ENCODE measurements around the gene NFAT5.

Gene NFAT5

GRCh38 chr16:69741951-69742904 lies 176.5 kb downstream of the NFAT5 start:
- TF ChIP-seq CTCF (IDR thresholded peaks at IDR 0.05; ENCODE audit: borderline replicate concordance, control extremely low read depth, extremely low read depth, insufficient read depth, missing control alignments), result no peak
- in situ Hi-C loops (cut with MboI; ENCODE audit: low sequenced_read_pairs, unreplicated experiment), result no loop called here
- no peak for DNase-seq (ENCODE audit: low spot score)

GRCh38 chr16:69744363-69745231 lies 178.8 kb downstream of the NFAT5 start:
- in situ Hi-C loops (cut with MboI; ENCODE audit: low sequenced_read_pairs, unreplicated experiment), result no loop called here
- TF ChIP-seq CTCF (IDR thresholded peaks at IDR 0.05; ENCODE audit: borderline replicate concordance, control extremely low read depth, extremely low read depth, insufficient read depth, missing control alignments), result no peak
- DNase-seq (ENCODE audit: low spot score), result no peak

GRCh38 chr16:69745232-69745612 lies 179.5 kb downstream of the NFAT5 start:
- in situ Hi-C loops (cut with MboI; ENCODE audit: low sequenced_read_pairs, unreplicated experiment), result no loop called here
- no peak for TF ChIP-seq CTCF (IDR thresholded peaks at IDR 0.05; ENCODE audit: borderline replicate concordance, control extremely low read depth, extremely low read depth, insufficient read depth, missing control alignments)
- DNase-seq (ENCODE audit: low spot score), result no peak

GRCh38 chr16:69745959-69746358 lies 180.2 kb downstream of the NFAT5 start:
- no peak for DNase-seq (ENCODE audit: low spot score)
- in situ Hi-C loops (cut with MboI; ENCODE audit: low sequenced_read_pairs, unreplicated experiment), result no loop called here
- TF ChIP-seq CTCF (IDR thresholded peaks at IDR 0.05; ENCODE audit: borderline replicate concordance, control extremely low read depth, extremely low read depth, insufficient read depth, missing control alignments), result no peak

- no peak for DNase-seq (ENCODE audit: low spot score)
- in situ Hi-C loops (cut with MboI; ENCODE audit: low sequenced_read_pairs, unreplicated experiment), result no loop called here
- no peak for TF ChIP-seq CTCF (IDR thresholded peaks at IDR 0.05; ENCODE audit: borderline replicate concordance, control extremely low read depth, extremely low read depth, insufficient read depth, missing control alignments)
Measured at GRCh38 chr16:69747115-69747514, 181.3 kb downstream of the NFAT5 start.

GRCh38 chr16:69748694-69749345 lies 183.1 kb downstream of the NFAT5 start:
- DNase-seq (ENCODE audit: low spot score), result no peak
- in situ Hi-C loops (cut with MboI; ENCODE audit: low sequenced_read_pairs, unreplicated experiment), result no loop called here
- TF ChIP-seq CTCF (IDR thresholded peaks at IDR 0.05; ENCODE audit: borderline replicate concordance, control extremely low read depth, extremely low read depth, insufficient read depth, missing control alignments), result no peak
